GDM1 (cell line): ENCODE data around the gene GPANK1.

ENCODE experiments used
- DNase-seq: peaks from one replicate; lab custom pipeline; 2025; lab: John Stamatoyannopoulos, UW

GPANK1 gene

DNA sequence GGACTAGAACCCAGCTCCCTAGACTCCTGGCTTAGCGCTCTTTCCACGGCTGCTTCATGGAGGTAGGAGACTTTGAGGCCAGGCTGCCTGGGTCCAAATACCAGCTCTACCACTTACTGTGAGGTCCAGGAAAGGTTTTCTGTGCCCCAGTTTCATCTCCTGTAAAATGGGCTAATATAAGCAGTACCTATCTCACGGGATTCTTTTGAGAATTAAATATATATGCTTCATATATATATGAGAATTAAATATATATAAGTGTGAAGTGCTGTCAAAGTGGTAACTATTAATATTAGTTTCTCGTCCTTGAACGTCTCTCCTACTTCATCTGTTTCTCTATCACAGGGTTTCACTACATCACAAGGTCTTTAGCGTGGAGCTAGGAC, 26.3 kb upstream of the GPANK1 start:
- DNase-seq, result no peak

DNA sequence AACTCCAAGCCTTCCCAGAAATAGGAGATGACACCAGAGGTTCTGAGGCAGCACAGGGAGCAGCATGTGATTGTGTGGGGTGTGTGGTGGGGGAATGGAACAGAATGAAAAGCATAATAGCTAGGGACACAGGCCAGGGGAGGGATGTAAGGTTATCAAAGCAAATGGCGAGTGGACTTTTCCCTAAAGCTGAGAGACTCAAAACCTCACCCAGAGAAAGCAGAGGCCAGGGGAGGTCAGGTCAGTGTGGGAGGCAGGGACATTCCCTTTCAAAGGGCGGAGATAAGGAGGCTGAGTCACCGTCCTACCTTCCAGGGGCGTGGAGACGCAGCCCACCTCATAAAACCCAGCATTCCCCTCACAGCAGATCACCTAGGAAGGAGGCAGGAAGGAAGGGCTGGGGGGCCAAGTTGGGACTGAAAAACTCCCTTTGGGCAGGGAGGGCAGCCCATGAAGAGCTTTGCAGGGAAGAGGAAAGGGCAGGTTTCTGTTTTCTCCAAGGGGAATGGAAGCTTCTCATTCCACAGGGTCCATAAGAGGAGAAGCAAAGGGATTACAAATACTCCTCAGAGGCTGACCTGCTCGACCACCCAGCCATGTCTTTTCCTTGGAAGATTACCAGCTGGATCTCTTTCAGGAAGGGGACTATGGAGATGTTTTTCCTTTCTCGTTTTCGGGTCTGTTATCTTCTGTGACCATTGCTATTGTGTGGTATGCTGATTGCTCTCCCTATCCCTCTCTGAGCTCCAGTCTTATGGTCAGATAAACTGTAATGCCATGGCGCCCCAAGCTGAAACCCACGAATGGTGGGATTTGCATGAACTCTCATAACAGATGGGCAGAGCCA, 25.7 kb upstream of the GPANK1 start:
- no peak for DNase-seq

DNA sequence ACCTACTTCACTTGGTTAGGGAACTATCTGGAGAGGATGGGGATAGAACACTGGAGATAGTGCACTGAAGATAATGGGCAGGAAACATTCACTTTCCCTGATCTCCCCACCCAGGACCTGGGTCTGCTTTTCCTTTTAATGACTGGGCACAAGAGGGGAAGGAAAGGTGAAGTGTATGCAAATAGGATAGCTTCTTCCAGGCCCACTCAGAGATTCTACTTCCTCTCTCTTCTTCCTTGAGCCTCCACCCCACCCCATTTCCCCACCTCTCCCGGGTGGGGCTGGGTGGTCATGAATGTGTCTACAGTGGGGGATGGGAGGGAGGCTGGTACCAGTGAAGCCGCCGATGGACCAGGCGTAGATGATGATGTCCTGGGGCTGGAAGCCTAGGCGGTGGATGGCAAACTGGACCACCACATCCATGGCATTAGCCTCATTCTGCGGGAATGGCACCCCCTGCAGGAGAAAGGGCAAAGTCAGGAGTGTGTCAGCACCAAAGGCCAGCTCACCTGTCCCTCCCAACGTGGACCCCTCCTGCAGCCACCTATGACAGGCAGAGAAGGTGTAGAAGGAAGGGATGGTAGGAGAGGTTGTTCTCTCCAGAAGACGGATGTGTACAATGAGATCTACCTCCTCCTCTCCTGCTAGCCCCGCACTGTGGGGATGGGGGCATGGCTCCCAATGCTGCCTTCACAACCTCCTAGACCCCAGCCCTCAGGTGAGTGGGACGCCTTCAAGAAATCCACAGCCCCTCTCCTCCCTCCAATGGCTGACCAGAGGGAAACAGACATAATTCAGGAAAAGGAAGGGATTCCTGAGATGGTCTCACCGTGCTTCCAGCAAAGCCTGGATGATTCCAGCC, 24.7 kb upstream of the GPANK1 start:
- no peak for DNase-seq

DNA sequence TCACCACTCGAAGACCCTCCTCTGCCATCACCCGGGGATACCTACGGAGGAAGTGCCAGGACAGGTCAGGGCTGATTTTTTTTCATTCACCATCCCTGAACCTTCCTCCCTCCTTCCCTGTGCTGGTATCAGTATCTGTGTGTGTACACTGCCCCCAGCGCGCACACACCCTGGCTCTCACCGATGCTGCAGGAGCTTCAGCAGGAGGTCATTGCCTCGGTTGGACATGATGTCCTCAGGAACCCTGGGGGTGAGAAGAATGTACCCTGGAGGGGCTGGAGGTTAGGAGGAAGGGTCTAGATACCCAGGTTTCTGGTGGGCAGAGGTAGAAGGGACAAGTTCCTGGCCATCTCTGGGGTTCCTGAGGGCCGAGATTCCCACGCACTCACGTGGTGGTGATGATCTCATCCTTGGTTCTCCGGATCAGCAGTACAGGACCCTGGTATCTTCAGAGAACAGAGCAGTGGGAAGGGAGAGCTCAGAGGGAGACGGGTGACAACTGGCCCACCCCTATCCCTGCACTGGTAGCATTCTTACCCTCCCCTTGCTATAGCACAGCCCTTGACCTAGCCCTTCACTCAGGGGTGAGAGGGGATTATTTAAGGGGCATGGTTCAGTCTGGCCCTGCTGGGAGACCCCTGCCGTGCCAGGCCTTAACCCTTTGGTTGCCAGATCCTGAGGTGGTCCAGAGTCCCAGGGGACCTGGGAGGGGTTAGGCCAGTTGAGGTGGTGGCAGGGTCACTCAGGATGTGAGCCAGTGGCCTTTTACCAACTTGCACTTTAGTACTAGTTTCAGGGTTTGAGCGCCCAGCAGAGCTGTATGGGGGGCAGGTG, 23.3 kb upstream of the GPANK1 start:
- no peak for DNase-seq

DNA sequence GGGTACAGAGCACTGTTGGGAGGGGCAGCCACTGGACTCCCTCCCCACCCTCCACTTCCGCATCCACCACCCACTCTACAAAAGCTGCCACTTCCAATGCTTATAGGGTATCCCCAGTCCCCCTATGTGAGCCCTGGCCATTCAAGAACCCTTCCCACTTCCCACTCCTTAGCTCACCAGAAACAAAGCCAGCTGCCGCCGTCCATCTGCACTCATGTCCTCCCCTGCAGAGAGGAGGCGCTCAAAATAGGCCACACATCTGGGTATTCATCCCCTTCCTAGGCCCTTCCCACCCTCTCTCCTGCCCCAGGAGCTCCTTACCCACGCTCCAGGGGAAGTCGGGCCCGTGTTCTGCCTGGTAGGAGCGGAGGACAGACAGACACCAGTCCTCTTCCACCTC, 22.5 kb upstream of the GPANK1 start:
- DNase-seq, result no peak

DNA sequence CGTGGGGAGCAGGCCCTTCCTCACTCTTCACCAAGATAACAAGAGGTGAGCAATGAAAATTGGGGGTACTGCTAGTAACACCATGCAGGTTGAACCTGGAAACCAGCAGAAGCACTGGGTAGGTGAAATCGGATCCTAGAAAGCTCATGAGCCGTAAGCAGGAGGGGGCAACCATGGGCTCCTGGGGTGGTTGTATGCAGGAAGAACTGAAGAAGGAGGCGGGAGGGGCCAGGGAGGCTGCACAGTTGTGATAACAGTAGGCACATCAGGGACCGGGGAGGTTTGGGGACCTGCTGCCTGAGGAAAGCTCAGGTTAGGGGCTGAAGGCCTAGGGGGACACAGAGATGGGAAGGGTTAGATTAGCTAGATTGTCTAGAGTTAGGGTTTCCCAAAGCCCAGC, 21.7 kb upstream of the GPANK1 start:
- no peak for DNase-seq

DNA sequence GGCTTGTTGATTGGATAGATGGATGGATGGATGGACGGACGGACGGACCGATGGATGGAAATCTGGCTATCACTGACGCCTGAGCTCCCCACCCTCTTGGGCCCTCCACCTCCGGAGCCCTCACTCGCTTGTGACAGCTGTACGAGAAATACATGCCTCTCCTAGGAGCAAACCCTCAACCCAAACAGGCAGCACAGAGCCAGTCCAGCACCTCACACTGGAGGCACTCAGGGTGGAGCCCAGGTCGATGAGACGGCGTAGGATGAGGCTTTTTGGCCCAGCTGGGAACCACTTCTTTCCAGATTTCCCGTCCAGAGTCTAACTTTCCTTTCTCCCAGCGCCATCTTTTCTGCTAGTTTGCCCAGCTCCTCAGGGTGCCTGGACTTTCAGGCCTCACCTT, 18.8 kb upstream of the GPANK1 start:
- DNase-seq, result no peak

DNA sequence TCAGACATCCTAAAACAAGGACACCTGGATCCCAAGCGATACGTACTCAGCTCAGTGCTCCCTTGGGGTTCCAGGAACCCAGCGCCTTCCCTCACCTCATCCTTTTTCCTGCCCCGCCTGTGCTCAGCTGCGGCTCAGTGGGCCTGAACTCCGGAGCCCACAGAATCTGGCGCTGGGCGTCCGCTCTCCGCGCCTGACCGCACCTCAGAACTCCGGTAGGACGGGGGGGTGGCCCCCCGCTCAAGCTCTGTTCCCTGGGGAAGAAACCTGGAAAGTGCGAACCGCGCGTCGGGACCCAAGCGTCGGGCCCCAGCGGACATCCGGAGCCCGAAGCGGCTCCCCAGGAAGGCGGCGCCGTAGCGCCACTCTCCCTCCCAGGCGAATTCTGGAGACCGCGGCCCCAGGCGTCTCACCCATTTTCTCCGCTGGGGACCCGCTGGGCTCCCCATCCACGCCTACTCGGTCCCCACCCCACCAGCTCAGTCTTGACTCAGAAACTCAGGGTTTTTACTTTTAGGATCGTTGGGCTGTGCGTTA, 16.4 kb upstream of the GPANK1 start:
- DNase-seq, result no peak

DNA sequence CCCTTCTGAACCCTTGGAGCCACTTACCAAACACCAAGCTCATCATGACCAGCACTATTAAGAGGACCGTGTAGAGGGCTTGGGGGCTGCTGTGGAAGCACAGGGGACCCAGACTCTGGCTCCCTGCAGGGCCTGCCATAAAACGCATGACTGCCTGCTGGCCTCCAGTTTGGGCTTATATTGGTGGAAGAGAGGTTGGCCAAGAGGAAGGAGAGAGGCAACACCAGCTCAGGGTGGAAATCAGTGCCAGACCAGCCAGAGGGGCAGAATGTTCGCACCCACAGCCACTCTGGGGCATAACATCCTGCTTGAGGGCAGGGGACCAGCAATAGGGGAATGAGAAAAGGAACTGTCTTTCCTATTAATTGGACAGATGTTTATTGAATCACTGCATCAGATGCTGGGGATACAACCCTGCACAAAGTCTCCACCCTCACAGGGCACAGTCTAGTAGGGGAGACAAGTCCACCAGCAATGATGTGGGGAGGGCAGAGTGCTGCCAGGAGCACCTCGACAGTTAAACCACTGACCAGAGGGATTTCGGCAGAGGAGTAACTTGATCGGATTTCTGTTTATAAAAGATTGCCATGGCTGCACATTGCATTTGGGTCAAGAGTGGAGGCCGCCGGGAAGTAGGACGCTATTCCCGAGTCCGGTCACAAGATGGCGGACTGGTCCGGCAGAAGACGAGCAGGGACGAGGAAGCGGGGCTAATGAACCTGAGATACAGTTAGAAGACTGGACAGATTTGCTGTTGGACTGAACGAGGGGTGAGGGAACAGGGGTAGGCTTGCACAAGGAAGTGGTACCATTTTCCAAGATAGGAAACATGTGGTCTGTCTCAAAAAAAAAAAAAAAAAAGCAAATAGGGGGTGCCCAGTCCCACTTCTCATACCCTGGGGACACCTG, 15.7 kb upstream of the GPANK1 start, which contains the start of gene LY6G5C:
LY6G5C (minus strand) TSS at position 842 of the 909 bp plus-strand sequence; CDS start at position 148, 694 bp downstream.
- no peak for DNase-seq

DNA sequence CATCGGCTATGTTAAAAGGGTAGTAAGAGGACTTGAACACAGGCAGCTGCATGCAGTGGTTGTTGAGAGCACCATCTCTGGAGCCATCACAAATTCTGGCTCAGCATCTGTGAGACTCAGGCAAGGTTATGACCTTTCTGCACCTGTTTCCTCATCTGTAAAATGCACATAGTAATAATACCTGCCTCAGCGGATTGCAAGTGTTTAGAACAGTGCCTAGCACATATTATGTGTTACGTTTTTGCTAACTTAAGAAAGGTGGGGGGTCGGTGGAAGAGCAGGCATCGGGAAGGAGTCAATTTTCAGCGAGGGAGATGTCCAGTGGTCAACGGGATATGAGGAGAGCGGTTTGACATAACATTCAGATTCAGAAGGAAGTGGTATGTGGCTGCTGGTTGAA, 13.2 kb upstream of the GPANK1 start:
- DNase-seq, result no peak

DNA sequence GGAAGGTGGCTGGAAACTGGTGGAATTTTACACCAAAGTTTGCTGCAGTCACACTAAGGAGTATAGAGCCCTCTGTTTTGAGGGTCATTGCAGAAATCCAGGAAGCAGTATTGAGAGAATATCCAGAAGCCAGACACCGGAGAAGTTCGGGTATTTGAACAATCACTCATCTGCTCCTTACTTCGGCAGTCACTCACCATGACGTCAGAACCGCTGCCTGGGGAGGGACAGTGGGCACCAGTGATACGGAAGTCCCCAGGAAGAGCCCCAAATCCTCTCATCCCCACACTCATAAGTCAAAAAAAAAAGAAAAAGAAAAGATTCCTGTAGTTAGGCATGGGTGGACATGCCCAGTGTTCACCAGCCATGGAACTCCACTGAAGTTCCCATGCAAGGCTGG, 12.1 kb upstream of the GPANK1 start:
- no peak for DNase-seq

DNA sequence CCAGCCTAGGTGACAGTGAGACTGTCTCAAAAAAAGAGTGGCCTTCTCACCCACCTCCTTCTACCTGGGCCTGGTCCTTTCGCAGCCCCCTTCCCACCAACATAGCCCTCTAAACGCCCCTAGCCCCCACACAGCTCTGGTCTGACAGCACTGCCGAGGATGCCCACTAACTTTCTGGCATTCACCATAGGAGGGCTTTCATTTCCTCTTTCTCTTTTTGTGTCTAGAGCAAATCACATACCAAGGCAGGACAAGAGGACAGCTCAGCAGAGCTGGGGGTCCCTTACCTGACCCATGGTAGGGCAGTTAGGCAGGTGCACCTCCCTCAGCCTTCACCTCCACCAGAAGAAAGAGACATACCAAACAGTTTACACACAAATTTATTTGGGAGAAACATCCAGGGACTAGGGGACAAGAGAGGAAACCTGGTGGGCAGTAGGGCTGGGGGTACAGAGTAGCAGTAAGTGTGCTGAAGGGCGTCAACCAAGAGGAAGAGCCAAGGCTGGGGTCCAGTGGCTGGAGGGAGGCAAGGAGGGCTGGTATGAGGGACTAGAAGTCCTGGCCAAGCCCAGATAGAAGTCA, 11.6 kb upstream of the GPANK1 start:
- no peak for DNase-seq

DNA sequence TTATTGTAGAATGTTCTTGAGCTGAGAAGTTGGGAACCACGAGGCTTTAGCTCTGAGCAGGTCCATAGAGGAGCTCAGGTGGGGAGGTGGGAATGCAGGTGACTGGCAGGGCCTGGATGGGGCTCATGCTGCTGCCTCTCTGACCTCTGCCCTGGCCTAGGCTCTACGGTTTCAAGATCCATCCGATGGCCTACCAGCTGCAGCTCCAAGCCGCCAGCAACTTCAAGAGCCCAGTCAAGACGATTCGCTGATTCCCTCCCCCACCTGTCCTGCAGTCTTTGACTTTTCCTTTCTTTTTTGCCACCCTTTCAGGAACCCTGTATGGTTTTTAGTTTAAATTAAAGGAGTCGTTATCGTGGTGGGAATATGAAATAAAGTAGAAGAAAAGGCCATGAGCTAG, 4.9 kb upstream of the GPANK1 start, which contains the start of gene LY6G5B:
LY6G5B (plus strand) TSS at position 301 of the 400 bp plus-strand sequence. CDS start 975 bp downstream, outside the sequence.
- no peak for DNase-seq

DNA sequence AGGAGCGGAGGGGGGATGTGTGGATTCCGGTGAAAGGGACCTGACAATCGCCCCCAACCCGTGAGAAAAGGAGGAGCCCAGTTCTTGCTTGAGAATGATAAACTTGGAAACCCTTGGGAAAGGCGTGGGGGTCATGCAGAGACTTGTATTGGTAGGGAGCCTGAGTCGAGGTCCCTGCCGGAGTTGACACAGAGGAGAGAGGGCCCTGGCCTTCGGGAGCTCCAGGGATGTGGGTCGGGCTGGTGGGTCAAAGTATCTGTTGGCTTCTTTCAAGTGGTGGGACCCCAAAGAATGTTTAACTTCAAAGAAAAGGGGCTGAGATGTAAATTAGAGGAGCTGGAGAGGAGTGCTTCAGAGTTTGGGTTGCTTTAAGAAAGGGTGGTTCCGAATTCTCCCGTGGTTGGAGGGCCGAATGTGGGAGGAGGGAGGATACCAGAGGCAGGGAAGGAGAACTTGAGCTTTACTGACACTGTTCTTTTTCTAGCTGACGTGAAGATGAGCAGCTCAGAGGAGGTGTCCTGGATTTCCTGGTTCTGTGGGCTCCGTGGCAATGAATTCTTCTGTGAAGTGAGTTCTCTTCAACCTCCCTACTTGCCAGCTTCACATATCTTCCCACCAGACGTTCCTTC, 1.7 kb upstream of the GPANK1 start:
- no peak for DNase-seq

DNA sequence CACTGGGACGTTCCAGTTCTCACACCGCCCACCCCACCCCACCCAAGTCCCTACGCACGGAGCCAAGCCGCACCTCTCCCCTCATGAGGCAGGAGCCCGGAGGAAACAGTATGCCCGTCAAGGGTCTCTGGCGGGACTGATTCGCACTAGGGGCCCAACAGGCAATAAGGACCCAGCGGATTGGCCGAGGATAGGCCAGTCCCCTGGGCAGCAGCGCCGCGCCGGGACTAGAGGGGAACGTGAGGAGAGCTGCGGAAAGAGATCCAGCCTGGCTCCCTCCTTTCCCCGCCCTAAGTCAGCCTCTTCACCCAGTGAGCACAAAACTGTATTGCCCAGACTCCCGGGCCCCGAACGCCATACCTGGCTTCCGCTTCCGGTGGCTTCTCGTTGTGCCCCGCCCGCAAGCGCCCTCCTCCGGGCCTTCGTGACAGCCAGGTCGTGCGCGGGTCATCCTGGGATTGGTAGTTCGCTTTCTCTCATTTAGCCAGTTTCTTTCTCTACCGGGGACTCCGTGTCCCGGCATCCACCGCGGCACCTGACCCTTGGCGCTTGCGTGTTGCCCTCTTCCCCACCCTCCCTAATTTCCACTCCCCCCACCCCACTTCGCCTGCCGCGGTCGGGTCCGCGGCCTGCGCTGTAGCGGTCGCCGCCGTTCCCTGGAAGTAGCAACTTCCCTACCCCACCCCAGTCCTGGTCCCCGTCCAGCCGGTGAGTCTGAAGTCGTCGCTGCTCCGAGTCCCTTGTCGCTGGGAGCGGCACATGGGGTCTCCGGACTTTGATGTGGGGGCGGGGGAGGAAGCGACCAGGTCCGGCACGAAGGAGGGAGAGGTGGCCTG, 922 bp upstream of the GPANK1 start, which contains the start of gene CSNK2B:
CSNK2B (plus strand) TSS at position 580 of the 836 bp plus-strand sequence. CDS start 752 bp downstream, outside the sequence.
- DNase-seq, result peak; percentile 94

DNA sequence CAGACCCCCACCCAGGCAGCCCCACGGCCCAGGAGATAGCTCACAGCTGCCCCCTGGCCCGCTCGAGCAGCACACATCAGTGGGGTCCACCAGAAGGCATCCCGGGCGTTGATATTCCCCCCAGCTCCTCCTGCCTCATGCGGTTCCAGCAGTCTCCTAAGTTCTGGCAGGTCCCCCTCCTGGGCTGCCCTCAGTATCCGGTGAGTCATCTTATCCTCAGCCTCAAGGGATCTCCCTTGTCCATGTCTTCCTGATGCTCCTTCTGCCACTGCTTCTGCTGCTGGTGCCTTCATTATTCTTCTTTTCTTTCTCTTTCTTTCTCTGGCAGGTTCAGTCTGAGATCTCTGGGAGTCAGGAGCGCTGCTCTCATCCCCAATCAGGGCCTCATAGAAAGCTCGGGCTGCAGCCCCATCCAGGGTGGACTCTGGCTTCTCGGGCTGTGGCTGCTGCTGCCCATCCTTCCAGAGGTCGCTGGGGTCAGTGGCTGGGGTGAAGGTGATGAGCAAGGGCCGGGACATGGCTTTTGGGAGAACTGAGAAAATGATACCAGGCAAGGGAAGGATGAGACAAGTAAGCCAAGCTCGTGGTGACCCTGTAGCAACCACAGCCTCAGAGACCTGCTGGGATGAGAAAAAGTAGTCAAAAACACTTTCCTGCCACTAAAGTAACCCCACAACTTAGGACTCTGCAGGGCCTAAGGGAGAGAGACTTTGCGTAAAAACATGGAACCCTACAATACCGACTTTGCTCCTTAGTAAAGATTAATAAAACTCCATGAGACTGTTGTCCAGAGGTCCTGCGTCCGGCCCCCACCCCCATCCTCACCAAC, 622 bp downstream of the GPANK1 start:
- DNase-seq, result no peak

DNA sequence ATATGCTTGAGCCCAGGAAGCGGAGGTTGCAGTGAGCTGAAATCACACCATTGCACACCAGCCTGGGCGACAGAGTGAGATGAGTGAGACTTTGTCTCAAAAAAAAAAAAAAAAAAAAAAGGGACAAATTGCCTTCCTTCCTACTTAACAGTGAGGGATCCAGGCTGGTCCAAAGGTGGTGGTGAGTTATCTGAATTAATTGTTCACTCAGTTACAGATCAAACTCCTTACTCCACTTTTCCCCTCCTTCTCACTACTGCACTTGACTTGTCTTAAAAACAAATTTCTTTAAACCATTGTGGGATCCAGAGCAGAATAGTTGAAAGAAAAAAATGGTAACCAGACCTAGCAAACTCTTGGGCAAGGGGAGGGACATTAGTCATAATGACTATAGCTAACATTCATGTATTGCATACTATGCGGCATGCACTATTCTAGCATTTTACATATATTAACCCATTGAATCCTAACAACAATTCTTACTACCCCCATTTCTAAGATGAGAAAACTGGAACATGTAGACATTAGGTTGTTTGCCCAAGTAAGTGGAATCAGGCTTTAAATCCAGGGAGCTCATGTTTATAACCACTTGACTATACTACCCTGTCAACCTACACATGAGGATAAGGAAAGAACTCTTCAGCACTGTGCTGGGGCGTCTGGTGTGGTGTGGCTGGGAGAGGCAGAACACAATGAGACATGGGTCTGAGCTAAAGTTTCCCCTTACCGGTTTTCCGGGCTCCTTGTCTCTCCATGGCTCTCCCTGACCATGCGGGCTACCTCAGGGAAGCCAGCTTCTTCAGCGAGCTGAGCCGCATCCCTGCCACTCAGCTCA, 1.5 kb downstream of the GPANK1 start:
- no peak for DNase-seq
